ENCODE results near the gene NEK6. TPM values are rescaled to one million over a fixed set of nuclear protein-coding genes. Genes with fewer than 3 reads are reported as not detected.

Gene NEK6
- total RNA-seq, result 83.1 and 91.8 TPM in 2 replicates

DNA sequence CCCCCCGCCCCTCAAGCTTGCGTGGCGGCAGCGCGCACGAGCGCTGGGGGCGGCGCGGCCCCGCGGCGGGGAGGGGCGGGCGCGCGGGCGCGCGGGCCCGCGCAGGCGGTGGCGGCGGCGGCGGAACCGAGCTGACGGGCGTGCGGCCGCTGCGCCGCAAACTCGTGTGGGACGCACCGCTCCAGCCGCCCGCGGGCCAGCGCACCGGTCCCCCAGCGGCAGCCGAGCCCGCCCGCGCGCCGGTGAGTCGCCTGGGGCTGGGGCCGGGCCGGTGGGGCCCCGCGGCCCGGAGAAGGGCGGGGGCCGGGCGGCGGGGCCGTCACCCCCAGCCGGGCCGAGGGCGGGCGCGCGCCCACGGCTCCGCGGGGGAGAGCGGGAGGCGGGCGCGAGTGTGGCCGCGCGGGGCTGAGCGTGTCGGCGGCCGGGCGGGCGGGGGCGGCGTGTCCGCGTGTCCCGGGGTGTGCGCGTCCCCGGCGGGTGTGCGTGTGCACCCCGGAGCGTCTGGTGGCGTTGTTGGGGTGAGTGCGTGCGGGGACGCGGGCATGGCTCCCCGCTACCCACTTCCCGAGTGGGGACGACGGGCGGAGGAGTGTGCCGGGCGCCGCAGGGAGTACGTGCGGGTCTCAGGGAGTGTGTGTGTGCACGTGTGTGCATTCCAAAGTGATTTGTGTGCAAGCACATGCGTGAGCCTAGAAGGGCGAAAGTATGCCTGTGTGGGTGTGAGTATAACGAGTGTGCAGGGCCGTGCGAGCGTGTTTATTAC is at the start of gene NEK6:
TSS of gene NEK6 (plus strand) at position 106 of the 763 bp plus-strand sequence. CDS start 44,016 bp downstream, outside the sequence.

Other genes with a start within 250 kb of the NEK6 start
- gene LHX2, start 246.2 kb upstream of the NEK6 start, total RNA-seq, result not detected in 2 replicates
- 130 and 157 TPM in 2 replicates for gene PSMB7, start 157.5 kb downstream of the NEK6 start, total RNA-seq
- gene ADGRD2, start 192.5 kb downstream of the NEK6 start, total RNA-seq, result not detected in 2 replicates
- gene NR5A1, start 249.4 kb downstream of the NEK6 start, total RNA-seq, result not detected in 2 replicates